RPMI7951 (cell line): ENCODE data around the gene LRP1B. TPM values are rescaled to one million over a fixed set of nuclear protein-coding genes. Genes with fewer than 3 reads are reported as not detected.
A peak's percentile ranks its signal among the peaks of the same experiment; 100 is the strongest.
"Not testable (repeated sequence)": the region's sequence is repeated elsewhere in the genome, so short reads cannot be mapped to it uniquely, and the experiment has no call there.

ENCODE experiments used
- DNase-seq: peaks from one replicate; pipeline ENCODE4 v3.0.0-alpha.2; 2012; ENCODE audit warnings: low read depth
- total RNA-seq: library from RNA; depleted of rRNA; stranded (reverse); fragments of >200 nt; shearing (Covaris generic); gene quantifications from 2 replicates; pipeline ENCODE4 v1.2.3, GENCODE V29; 2014

The LRP1B gene
- total RNA-seq, 1 experiment from 2014 or later: not detected

- DNase-seq: no peak
Observed at GRCh38 chr2:140457483-140457882, 1673.3 kb downstream of the LRP1B start.

- DNase-seq: no peak
Observed at GRCh38 chr2:140455315-140455714, 1675.5 kb downstream of the LRP1B start.

- peak; percentile 4 for DNase-seq
Observed at GRCh38 chr2:140454717-140455116, 1676.1 kb downstream of the LRP1B start.

DNA sequence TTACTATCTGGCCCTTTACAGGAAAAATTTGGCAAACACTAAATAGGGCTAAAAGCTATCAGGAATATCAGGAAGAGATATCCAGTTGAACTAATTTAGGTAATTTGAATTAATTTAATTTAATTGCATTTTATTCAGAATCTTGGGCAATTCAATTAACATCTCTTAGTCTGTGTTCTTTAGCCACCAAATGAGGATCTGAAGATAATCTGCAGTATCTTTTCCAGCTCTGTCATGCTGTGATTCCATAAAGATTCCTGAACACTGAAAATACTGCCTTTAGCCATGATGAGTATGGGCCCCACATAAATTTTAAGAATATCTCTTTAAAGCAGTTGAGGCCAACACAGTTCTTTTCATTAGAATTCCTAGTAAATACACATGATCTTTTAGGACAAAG lies 1679.5 kb downstream of the LRP1B start:
- no peak for DNase-seq

- DNase-seq: no peak
Observed at GRCh38 chr2:140442319-140442718, 1688.5 kb downstream of the LRP1B start.

- DNase-seq: no peak
Observed at GRCh38 chr2:140440815-140441214, 1690.0 kb downstream of the LRP1B start.

- no peak for DNase-seq
Observed at GRCh38 chr2:140436936-140437335, 1693.9 kb downstream of the LRP1B start.

GRCh38 chr2:140427033-140427432 lies 1703.8 kb downstream of the LRP1B start:
- not testable (repeated sequence) for DNase-seq

DNA sequence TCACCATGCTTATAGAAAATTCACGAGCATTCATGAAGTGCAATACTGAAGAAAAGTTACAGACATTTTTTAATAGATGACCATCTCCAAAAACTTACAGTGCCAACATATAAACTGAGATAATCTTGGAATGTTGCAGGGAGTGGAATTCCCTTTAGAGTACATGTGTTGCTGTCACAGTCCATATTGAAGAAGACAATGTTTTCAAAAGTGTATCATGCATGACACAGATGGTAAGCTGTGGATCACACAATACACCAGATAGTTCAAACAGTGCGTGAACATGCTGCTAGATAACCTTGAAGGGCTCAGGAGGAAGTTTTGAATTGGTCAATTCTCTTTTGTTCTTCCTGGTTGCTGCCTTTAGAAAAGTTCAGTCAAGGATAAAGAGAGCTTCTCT lies 1706.3 kb downstream of the LRP1B start:
- DNase-seq: no peak

DNA sequence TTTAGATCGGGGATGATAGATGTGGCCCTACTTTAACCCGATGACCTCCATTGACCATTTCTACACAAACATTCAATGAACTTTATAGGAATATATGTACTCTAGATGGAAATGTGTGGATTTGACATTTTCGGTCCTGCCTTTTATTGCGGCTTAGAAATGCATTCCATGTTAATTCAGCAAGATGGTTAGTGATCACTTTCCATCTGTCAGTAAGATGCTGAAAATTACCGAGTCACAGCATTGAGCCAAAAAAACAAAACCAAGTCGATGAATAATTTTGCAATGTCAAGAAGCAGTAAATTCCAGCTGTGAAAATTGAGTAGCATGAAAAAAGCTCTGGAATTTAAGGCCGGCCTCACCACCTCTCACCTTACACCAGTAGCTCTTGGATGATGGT lies 1708.1 kb downstream of the LRP1B start:
- DNase-seq: no peak

- no peak for DNase-seq
Observed at GRCh38 chr2:140417504-140417903, 1713.3 kb downstream of the LRP1B start.

- no peak for DNase-seq
Observed at GRCh38 chr2:140416577-140416976, 1714.2 kb downstream of the LRP1B start.

GRCh38 chr2:140415035-140415434 lies 1715.8 kb downstream of the LRP1B start:
- not testable (repeated sequence) for DNase-seq

- DNase-seq: no peak
Observed at GRCh38 chr2:140410695-140411094, 1720.1 kb downstream of the LRP1B start.

DNA sequence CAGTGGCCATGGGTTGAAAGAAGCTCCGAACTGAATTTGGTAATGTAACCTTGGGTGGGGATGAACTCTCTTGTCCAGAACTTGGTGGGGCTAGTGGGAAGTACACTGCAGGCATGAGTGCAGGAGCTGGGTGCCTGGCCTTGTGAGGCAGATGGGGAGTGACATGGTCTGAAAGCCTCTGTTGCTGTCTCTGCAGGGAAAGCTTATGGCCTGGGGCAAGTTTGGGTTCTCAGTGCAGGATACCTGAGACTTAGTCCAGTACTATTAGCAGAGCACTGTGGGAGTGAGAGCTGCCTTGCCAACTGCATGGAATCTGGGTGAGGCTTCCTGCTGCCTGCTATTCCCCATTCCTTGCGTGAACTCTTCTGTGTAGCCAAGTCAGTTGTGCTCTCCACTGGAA lies 1729.8 kb downstream of the LRP1B start:
- DNase-seq: no peak

GRCh38 chr2:140392824-140393223 lies 1738.0 kb downstream of the LRP1B start:
- no peak for DNase-seq

DNA sequence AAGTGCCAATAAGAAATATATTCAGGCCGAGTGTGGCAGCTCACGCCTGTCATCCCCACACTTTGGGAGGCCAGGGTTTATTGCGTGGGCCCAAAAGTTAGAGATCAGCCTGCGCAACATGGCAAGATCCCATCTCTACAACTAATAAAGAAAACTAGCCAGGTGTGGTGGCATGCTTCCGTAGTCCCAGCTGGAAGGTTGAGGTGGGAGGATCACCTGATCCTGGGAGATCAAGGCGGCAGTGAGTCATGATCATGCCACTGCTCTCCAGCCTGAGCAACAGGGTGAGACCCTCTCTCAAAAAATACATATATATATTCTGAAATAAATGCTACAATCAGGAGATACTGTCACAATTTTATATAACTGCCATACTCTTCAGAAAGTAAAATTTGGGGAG lies 1745.9 kb downstream of the LRP1B start:
- no peak for DNase-seq

DNA sequence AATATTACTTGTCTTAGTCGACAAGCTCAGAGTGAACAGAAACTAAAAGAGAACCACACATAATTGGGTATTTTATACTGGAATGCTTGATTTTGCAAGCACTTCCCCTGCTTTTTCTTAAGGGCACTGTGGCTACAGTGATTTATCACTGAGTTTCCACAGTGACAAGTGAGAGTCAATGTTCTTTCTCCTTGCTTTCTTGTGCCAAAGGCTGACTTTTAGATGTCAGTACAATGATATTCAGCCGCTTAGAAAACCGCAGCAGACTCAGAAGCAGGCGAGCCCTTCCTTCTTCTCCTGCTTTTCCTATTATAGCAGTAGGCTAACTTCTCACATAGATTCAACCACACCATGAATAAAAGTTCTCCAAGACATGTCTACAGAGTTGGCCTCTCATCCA lies 1747.0 kb downstream of the LRP1B start:
- no peak for DNase-seq

GRCh38 chr2:140376686-140377085 lies 1754.1 kb downstream of the LRP1B start:
- DNase-seq: no peak

DNA sequence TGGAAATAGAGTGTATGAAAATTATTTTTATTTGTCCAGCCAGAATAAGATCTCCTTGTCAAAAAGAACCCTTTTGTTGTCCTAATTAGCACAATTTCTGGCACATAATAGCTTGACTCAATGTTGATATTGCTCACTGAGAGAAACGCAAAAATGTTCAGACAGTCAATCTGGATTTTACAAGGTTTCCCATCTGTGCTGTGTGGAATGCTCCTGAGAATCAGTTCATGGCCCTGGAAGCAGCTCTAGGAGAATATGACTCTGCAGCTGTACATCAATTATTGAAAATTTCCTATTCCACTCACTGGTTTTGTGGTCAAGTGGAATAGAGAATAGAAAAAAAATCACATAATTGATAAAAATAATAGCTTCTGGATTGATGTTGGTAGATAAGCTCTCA lies 1767.7 kb downstream of the LRP1B start:
- DNase-seq: no peak

DNA sequence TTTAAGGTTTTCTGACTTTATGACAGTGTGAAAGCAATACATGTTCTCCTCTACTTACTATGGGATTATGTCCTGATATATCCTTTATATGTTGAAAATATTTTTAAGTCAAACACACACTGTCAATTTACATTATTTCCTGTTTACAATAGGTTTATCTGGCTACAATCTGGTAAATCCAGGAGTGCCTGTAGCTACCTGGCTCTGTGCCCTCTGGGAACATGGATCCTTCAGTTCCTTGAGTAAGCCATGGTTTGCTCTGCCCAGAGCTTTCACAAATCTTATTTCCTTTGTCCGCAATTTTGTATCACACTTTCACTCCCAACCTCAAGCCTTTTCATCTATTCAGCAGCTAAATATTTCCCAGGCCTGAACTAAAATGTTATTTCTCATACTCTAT lies 1768.5 kb downstream of the LRP1B start:
- no peak for DNase-seq

DNA sequence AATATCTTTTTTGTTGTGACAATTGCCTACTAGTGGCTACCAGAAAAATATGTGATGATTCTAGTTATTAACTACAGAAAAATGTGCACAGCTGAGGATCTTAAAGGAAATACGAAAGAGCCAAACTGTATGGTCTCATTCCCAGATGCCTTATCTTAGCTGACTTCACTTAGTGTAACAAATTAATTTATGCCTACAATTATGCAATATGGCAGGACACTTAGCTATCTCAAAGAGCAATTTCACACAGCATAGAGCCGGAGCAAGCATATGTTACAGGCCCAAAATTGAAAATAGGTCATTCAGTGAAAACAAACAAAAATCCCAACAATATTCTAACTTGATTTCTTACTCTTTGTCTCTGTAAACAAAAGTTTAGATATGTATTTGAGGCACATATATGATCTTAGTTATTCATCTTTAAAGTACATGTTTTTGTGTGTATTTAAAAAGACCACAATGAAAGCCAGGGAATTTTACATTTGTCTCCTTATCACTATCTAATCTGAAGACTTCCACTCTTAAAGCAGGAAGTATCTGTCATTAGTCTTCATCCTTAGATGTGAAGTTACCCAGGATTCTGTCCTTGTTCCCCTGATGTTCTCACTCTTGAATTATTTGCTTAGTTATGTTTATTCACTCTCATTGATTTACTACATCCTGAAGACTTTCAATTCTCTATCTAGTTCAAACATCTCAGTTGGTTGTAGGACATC lies 1771.6 kb downstream of the LRP1B start:
- DNase-seq: no peak

- DNase-seq: no peak
Observed at GRCh38 chr2:140356697-140357096, 1774.1 kb downstream of the LRP1B start.

GRCh38 chr2:140355511-140356090 lies 1775.2 kb downstream of the LRP1B start:
- DNase-seq: no peak
